ENCODE data around the gene PRPF4. TPM values are rescaled to one million over a fixed set of nuclear protein-coding genes. Genes with fewer than 3 reads are reported as not detected.

Gene PRPF4
- total and polyA plus RNA-seq, 9 of the 15 experiments (the other 6 are each of a cell fraction or from before 2014, with no cell fraction given): 25.8 to 66.0 (median 39.8) TPM

DNA sequence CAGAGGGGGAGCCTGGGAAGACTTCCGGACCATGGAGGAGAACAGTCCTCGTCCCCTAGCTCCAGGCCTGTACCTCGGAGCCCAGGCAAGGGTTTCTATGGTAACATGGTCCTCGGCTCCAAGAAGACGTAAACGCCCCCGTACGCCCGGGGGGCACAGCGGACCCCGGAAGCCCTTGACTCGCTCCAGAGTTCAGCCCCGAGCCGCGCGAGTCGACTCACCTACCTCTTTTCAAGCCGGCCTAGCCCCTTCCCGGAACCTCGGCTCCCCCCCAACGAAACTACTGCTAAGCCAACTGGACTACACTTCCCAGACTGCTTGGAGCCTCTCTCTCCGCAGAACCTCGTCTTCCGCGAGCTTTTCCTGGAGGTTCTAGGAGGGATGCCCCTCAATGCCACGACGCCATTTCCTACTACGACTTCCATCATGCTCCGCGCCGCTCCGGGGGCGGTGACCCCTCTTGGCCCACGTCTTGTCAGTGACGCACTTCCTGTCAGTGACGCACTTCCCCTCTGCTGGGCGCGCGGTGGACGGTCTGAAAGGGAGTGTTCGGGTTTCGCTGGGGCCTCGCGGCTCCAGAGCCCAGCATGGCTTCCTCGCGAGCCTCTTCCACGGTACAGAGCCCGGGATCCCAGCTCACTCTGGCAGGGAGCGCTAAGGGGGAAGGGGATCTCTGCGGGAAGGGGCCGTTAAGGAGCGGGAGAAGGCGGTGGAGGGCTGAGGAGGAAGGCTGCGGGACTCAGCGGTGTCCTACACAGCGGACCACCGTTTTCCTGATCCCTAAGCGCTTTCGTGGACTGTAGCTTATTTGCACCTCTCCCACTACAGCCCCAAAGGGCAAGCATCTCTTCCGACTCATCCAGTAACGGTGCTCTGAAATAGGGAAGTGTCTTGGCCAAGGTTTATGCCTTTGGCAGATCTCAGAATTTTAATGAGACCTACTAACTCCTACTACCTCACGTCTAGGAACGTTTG is at the start of gene PRPF4, which contains the start of gene CDC26 (continued):
- TF ChIP-seq, protein P1, sequence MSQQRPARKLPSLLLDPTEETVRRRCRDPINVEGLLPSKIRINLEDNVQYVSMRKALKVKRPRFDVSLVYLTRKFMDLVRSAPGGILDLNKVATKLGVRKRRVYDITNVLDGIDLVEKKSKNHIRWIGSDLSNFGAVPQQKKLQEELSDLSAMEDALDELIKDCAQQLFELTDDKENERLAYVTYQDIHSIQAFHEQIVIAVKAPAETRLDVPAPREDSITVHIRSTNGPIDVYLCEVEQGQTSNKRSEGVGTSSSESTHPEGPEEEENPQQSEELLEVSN (IDR thresholded peaks at IDR 0.05; ENCODE audit: borderline replicate concordance in 1 of 2, extremely low read depth in 1 of 2, insufficient read depth in 1 of 2, insufficient read length in 1 of 2, low read depth in 1 of 2, low read length in 1 of 2, poor library complexity in 1 of 2, severe bottlenecking in 1 of 2): peak; percentile 22 to 72
- no peak for TF ChIP-seq ZNF644 (tag; IDR thresholded peaks at IDR 0.05; ENCODE audit: low read depth)
- peak; percentile 51; the same call in 1 of the 2 replicates for TF ChIP-seq MXI1 (IDR thresholded peaks at IDR 0.05; ENCODE audit: low read depth, low read length)
- TF ChIP-seq SMAD4 (CRISPR knock-in tag; conservative IDR thresholded peaks at IDR 0.05): no peak; the same call in 1 of the 2 replicates
- no peak for TF ChIP-seq NCOA2 (IDR thresholded peaks at IDR 0.05; ENCODE audit: partially characterized antibody in 2 of 2)
- no peak for TF ChIP-seq MECOM (CRISPR knock-in tag; IDR thresholded peaks at IDR 0.05)
- TF ChIP-seq CBX1 (IDR thresholded peaks at IDR 0.05; ENCODE audit: low read depth): 0 out of 2 replicates have a peak, but pooled peaks have one; percentile 40
- TF ChIP-seq, protein P2, sequence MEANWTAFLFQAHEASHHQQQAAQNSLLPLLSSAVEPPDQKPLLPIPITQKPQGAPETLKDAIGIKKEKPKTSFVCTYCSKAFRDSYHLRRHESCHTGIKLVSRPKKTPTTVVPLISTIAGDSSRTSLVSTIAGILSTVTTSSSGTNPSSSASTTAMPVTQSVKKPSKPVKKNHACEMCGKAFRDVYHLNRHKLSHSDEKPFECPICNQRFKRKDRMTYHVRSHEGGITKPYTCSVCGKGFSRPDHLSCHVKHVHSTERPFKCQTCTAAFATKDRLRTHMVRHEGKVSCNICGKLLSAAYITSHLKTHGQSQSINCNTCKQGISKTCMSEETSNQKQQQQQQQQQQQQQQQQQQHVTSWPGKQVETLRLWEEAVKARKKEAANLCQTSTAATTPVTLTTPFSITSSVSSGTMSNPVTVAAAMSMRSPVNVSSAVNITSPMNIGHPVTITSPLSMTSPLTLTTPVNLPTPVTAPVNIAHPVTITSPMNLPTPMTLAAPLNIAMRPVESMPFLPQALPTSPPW (CRISPR knock-in tag; IDR thresholded peaks at IDR 0.05): peak; percentile 85
- TF ChIP-seq MTA3 (IDR thresholded peaks at IDR 0.05; ENCODE audit: borderline replicate concordance): peak; percentile 56; the same call in 1 of the 2 replicates
- TF ChIP-seq KLF13 (tag; IDR thresholded peaks at IDR 0.05; ENCODE audit: borderline replicate concordance, low read depth): no peak; the same call in 1 of the 2 replicates
- TF ChIP-seq MAFG (tag; conservative IDR thresholded peaks at IDR 0.05): no peak
- TF ChIP-seq SRSF1 (IDR thresholded peaks at IDR 0.05; ENCODE audit: low read depth, low read length): no peak
- TF ChIP-seq NBN (IDR thresholded peaks at IDR 0.05; ENCODE audit: low read depth): peak; percentile 46; the same call in 1 of the 2 replicates
- TF ChIP-seq FOXP1 (CRISPR knock-in tag; IDR thresholded peaks at IDR 0.05): peak; percentile 62; the same call in 1 of the 2 replicates
- TF ChIP-seq, protein P3, sequence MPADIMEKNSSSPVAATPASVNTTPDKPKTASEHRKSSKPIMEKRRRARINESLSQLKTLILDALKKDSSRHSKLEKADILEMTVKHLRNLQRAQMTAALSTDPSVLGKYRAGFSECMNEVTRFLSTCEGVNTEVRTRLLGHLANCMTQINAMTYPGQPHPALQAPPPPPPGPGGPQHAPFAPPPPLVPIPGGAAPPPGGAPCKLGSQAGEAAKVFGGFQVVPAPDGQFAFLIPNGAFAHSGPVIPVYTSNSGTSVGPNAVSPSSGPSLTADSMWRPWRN (IDR thresholded peaks at IDR 0.05; ENCODE audit: low read depth): no peak
- no peak for TF ChIP-seq ZC3H4 (CRISPR knock-in tag; IDR thresholded peaks at IDR 0.05; ENCODE audit: borderline replicate concordance)
- peak; percentile 16; the same call in 1 of the 2 replicates for TF ChIP-seq MTA2 (IDR thresholded peaks at IDR 0.05; ENCODE audit: low read depth)
- no peak for TF ChIP-seq DACH1 (IDR thresholded peaks at IDR 0.05; ENCODE audit: partially characterized antibody)
- TF ChIP-seq NEUROD1 (IDR thresholded peaks at IDR 0.05; ENCODE audit: borderline replicate concordance, low read depth, low read length, partially characterized antibody): peak; percentile 33
- no peak for TF ChIP-seq BACH1 (tag; IDR thresholded peaks at IDR 0.05)
- TF ChIP-seq POLR2H (tag; IDR thresholded peaks at IDR 0.05; ENCODE audit: low read depth): peak; percentile 89
- TF ChIP-seq SRSF3 (IDR thresholded peaks at IDR 0.05; ENCODE audit: insufficient read depth, low read length): no peak
- TF ChIP-seq SIN3A (IDR thresholded peaks at IDR 0.05; ENCODE audit: borderline replicate concordance in 2 of 2, control insufficient read depth in 1 of 2, low read depth in 2 of 2, low read length in 2 of 2): peak; percentile 71 to 86; a peak in 2 of 4 replicates

All from K562 (cell line).